Activated CD8-positive, alpha-beta memory T cell treated with anti-CD3 and anti-CD28 coated beads, Interleukin-2, amount 50 U/mL, for 1 hour (primary cell): ENCODE data around the gene RNPS1.
"Not testable (repeated sequence)": the region's sequence is repeated elsewhere in the genome, so short reads cannot be mapped to it uniquely, and the experiment has no call there.

Source experiments
- DNase-seq: peaks from one replicate; pipeline ENCODE4 v3.0.0-alpha.2; 2020; ENCODE audit errors: extremely low read depth

The RNPS1 gene

GRCh38 chr16:2257726-2258125, 10.2 kb downstream of the RNPS1 start:
- no peak for DNase-seq

- no peak for DNase-seq
Measured at GRCh38 chr16:2256531-2257140, 11.3 kb downstream of the RNPS1 start.

- no peak for DNase-seq
Measured at GRCh38 chr16:2253293-2253692, 14.6 kb downstream of the RNPS1 start.

GRCh38 chr16:2252806-2253148, 15.1 kb downstream of the RNPS1 start:
- no peak for DNase-seq

- peak; percentile 40 for DNase-seq
Measured at GRCh38 chr16:2251296-2252111, 16.4 kb downstream of the RNPS1 start, which contains the start of gene ECI1. ECI1 (minus strand) TSS chr16:2251587; CDS start chr16:2251566, 21 bp downstream.

- no peak for DNase-seq
Measured at GRCh38 chr16:2250652-2251295, 17.2 kb downstream of the RNPS1 start.

- no peak for DNase-seq
Measured at GRCh38 chr16:2246301-2246885, 21.5 kb downstream of the RNPS1 start.

- DNase-seq = no peak
Measured at GRCh38 chr16:2244926-2245795, 22.8 kb downstream of the RNPS1 start.

GRCh38 chr16:2244301-2244700, 23.6 kb downstream of the RNPS1 start:
- DNase-seq = no peak

- DNase-seq = no peak
Measured at GRCh38 chr16:2243781-2244180, 24.1 kb downstream of the RNPS1 start.

GRCh38 chr16:2243031-2243528, 24.8 kb downstream of the RNPS1 start:
- no peak for DNase-seq

- no peak for DNase-seq
Measured at GRCh38 chr16:2242598-2242997, 25.3 kb downstream of the RNPS1 start.

- not testable (repeated sequence) for DNase-seq
Measured at GRCh38 chr16:2240331-2240730, 27.6 kb downstream of the RNPS1 start.

GRCh38 chr16:2238838-2239675, 28.9 kb downstream of the RNPS1 start:
- DNase-seq = no peak

- no peak for DNase-seq
Measured at GRCh38 chr16:2238150-2238837, 29.6 kb downstream of the RNPS1 start.

GRCh38 chr16:2237493-2238149, 30.3 kb downstream of the RNPS1 start:
- no peak for DNase-seq

GRCh38 chr16:2237102-2237482, 30.8 kb downstream of the RNPS1 start:
- no peak for DNase-seq

- no peak for DNase-seq
Measured at GRCh38 chr16:2236337-2237101, 31.4 kb downstream of the RNPS1 start, which contains the start of gene DNASE1L2. DNASE1L2 (plus strand) TSS chr16:2236444; CDS start chr16:2236817, 373 bp downstream.
